CD4-positive, alpha-beta T cell treated with Interleukin-17A for 1 hour (primary cell): Measurements from ENCODE around the gene ESPL1.
"Not testable (repeated sequence)": the region's sequence is repeated elsewhere in the genome, so short reads cannot be mapped to it uniquely, and the experiment has no call there.

ENCODE experiments used
- DNase-seq: peaks from one replicate; pipeline ENCODE4 v3.0.0-alpha.2; 2020

ESPL1 gene

GRCh38 chr12:53265783-53266182, 2.3 kb upstream of the ESPL1 start:
- no peak for DNase-seq

GRCh38 chr12:53267306-53267998, 647 bp upstream of the ESPL1 start:
- DNase-seq, result no peak

- DNase-seq, result no peak
Measured at GRCh38 chr12:53268630-53269562, 797 bp downstream of the ESPL1 start.

GRCh38 chr12:53274445-53274844, 6.3 kb downstream of the ESPL1 start:
- no peak for DNase-seq

GRCh38 chr12:53276511-53276910, 8.4 kb downstream of the ESPL1 start:
- DNase-seq, result no peak

GRCh38 chr12:53277981-53278380, 9.9 kb downstream of the ESPL1 start:
- no peak for DNase-seq

- no peak for DNase-seq
Measured at GRCh38 chr12:53279283-53279869, 11.3 kb downstream of the ESPL1 start.

GRCh38 chr12:53279888-53280498, 11.9 kb downstream of the ESPL1 start:
- no peak for DNase-seq

- DNase-seq, result no peak
Measured at GRCh38 chr12:53286448-53286847, 18.3 kb downstream of the ESPL1 start.

GRCh38 chr12:53287741-53288216, 19.7 kb downstream of the ESPL1 start:
- DNase-seq, result peak; percentile 84

- DNase-seq, result no peak
Measured at GRCh38 chr12:53288322-53288721, 20.2 kb downstream of the ESPL1 start.

- DNase-seq, result no peak
Measured at GRCh38 chr12:53289891-53290290, 21.8 kb downstream of the ESPL1 start.

GRCh38 chr12:53290661-53291060, 22.6 kb downstream of the ESPL1 start:
- DNase-seq, result no peak

GRCh38 chr12:53292426-53292825, 24.3 kb downstream of the ESPL1 start:
- DNase-seq, result no peak

- peak; percentile 93 for DNase-seq
Measured at GRCh38 chr12:53295070-53295890, 27.2 kb downstream of the ESPL1 start, which contains the start of gene PFDN5. PFDN5 (plus strand) TSS chr12:53295542; CDS start chr12:53295568, 26 bp downstream.

GRCh38 chr12:53295891-53296219, 27.8 kb downstream of the ESPL1 start:
- no peak for DNase-seq

- DNase-seq, result not testable (repeated sequence)
Measured at GRCh38 chr12:53297106-53297505, 29.0 kb downstream of the ESPL1 start.

- DNase-seq, result no peak
Measured at GRCh38 chr12:53298164-53298563, 30.1 kb downstream of the ESPL1 start.

GRCh38 chr12:53299101-53299453, 31.0 kb downstream of the ESPL1 start:
- peak; percentile 56 for DNase-seq

GRCh38 chr12:53299454-53300180, 31.5 kb downstream of the ESPL1 start, which contains the start of gene MYG1:
MYG1 (plus strand) TSS chr12:53299695; CDS start chr12:53299738, 43 bp downstream.
- DNase-seq, result peak; percentile 89

- no peak for DNase-seq
Measured at GRCh38 chr12:53300187-53300586, 32.1 kb downstream of the ESPL1 start.
